Neural cell (in vitro differentiated cells): ENCODE measurements around the gene RNF187. TPM values are rescaled to one million over a fixed set of nuclear protein-coding genes. Genes with fewer than 3 reads are reported as not detected.

Experiments used
- H2AFZ ChIP-seq: fragments of 200-600, 300-800 bp; sonication (generic), shearing (Covaris generic); 2 replicates; pipeline ENCODE4 v1.6.0; 2014; ENCODE audit warnings: low read depth, mild to moderate bottlenecking, antibody characterized with exemption, low read length, moderate library complexity
- H3F3A ChIP-seq: fragments of 200-600 bp; shearing (Covaris generic); 2 replicates; pipeline ENCODE4 v1.6.1; 2016; ENCODE audit warnings: mild to moderate bottlenecking, moderate library complexity, mixed read lengths, antibody characterized with exemption, low read length; ENCODE audit not compliant: insufficient read depth, poor library complexity, severe bottlenecking
- H3K27ac ChIP-seq: fragments of 200-600, 300-800 bp; sonication (generic), shearing (Covaris generic); 2 replicates; pipeline ENCODE4 v1.5.1; 2014; ENCODE audit warnings: mild to moderate bottlenecking, low read length, moderate library complexity
- H3K27me3 ChIP-seq: fragments of 300-800, 200-600 bp; sonication (generic), shearing (Covaris generic); 2 replicates; pipeline ENCODE4 v1.6.0; 2014; ENCODE audit warnings: mild to moderate bottlenecking, low read depth, low read length, moderate library complexity; ENCODE audit not compliant: insufficient read depth
- H3K36me3 ChIP-seq: fragments of 300-800, 200-600 bp; sonication (generic), shearing (Covaris generic); 2 replicates; pipeline ENCODE4 v1.5.1; 2014; ENCODE audit warnings: mild to moderate bottlenecking, antibody characterized with exemption, low read length, moderate library complexity; ENCODE audit not compliant: insufficient read depth
- H3K4me2 ChIP-seq: fragments of 300-800, 200-600 bp; sonication (generic), shearing (Covaris generic); 2 replicates; pipeline ENCODE4 v1.6.0; 2014; ENCODE audit warnings: mild to moderate bottlenecking, low read length
- H3K4me3 ChIP-seq: fragments of 300-800, 200-600 bp; sonication (generic), shearing (Covaris generic); 2 replicates; pipeline ENCODE4 v1.5.1; 2014; ENCODE audit warnings: mild to moderate bottlenecking, low read length, moderate library complexity
- H3K79me2 ChIP-seq: fragments of 200-600 bp; shearing (Covaris generic); replicated peaks from 2 replicates; pipeline ENCODE4 v1.6.0; 2014; ENCODE audit warnings: mild to moderate bottlenecking, low read length, moderate library complexity; ENCODE audit not compliant: insufficient read depth
- H3K9ac ChIP-seq: fragments of 300-800, 200-600 bp; sonication (generic), shearing (Covaris generic); 2 replicates; pipeline ENCODE4 v1.6.1; 2016; ENCODE audit warnings: mild to moderate bottlenecking, low read length, mixed read lengths
- H3K9me2 ChIP-seq: fragments of 200-600 bp; shearing (Covaris generic); 2 replicates; pipeline ENCODE4 v1.6.1; 2016; ENCODE audit warnings: mild to moderate bottlenecking, low read length, mixed read lengths; ENCODE audit not compliant: insufficient read depth
- H3K9me3 ChIP-seq: fragments of 200-600, 300-800 bp; sonication (generic), shearing (Covaris generic); 2 replicates; pipeline ENCODE4 v1.6.1; 2016; ENCODE audit warnings: mild to moderate bottlenecking, mixed run types, low read length, moderate library complexity, mixed read lengths
- H4K20me1 ChIP-seq: fragments of 200-600 bp; shearing (Covaris generic); 2 replicates; pipeline ENCODE4 v1.6.1; 2016; ENCODE audit warnings: mild to moderate bottlenecking, mixed run types; ENCODE audit not compliant: insufficient read depth
- CTCF ChIP-seq: fragments of 450-650 bp; IDR thresholded peaks from 2 replicates; pipeline ENCODE4 v1.5.1; 2014; ENCODE audit warnings: antibody characterized with exemption, mild to moderate bottlenecking, moderate library complexity; ENCODE audit not compliant: poor library complexity, severe bottlenecking
- EP300 ChIP-seq: fragments of 450-650 bp; conservative IDR thresholded peaks from 2 replicates; pipeline ENCODE4 v1.6.1; 2014; ENCODE audit warnings: antibody characterized with exemption, mild to moderate bottlenecking, moderate library complexity; ENCODE audit not compliant: poor library complexity, severe bottlenecking
- EZH2 ChIP-seq: fragments of 200-600, 300-800 bp; shearing (Covaris generic), sonication (generic); IDR thresholded peaks from 2 replicates; pipeline ENCODE4 v1.6.1; 2014; ENCODE audit warnings: antibody characterized with exemption, low read length, borderline replicate concordance, mild to moderate bottlenecking; ENCODE audit not compliant: insufficient read depth, poor library complexity, severe bottlenecking
- MXI1 ChIP-seq: fragments of 450-650 bp; conservative IDR thresholded peaks from 2 replicates; pipeline ENCODE4 v1.6.1; 2014; ENCODE audit warnings: antibody characterized with exemption, mild to moderate bottlenecking; ENCODE audit not compliant: poor library complexity, severe bottlenecking
- POLR2AphosphoS5 ChIP-seq: IDR thresholded peaks from 2 replicates; pipeline ENCODE4 v1.6.1; 2012
- RAD21 ChIP-seq: fragments of 450-650 bp; conservative IDR thresholded peaks from 2 replicates; pipeline ENCODE4 v1.6.1; 2014; ENCODE audit warnings: antibody characterized with exemption, mild to moderate bottlenecking, moderate library complexity
- REST ChIP-seq: IDR thresholded peaks from 2 replicates; pipeline ENCODE4 v1.6.1; 2012; ENCODE audit warnings: borderline replicate concordance
- SMC3 ChIP-seq: fragments of 450-650 bp; conservative IDR thresholded peaks from 2 replicates; pipeline ENCODE4 v1.6.1; 2014; ENCODE audit warnings: antibody characterized with exemption, mild to moderate bottlenecking, moderate library complexity; ENCODE audit not compliant: poor library complexity
- TAF1 ChIP-seq: IDR thresholded peaks from 2 replicates; pipeline ENCODE4 v1.6.1; 2012; ENCODE audit warnings: low read depth
- polyA plus RNA-seq: library from polyadenylated mRNA; depleted of rRNA; stranded (reverse); fragments of >200 nt; gene quantifications from 2 replicates; pipeline ENCODE4 v1.2.3, GENCODE V29; 2014

The RNF187 gene
- polyA plus RNA-seq, 1 donor from 2014 or later: 73.6 TPM

GRCh38 chr1:228457396-228458176, 29.6 kb upstream of the RNF187 start:
- peak overlapping the region; percentile 85 for H3K9ac ChIP-seq
- peaks cover 48% of the 10 kb centered on the region for H3K79me2 ChIP-seq
- H2AFZ ChIP-seq: no peak overlapping the region
- no peaks in the 10 kb centered on the region for H4K20me1 ChIP-seq
- no peaks in the 10 kb centered on the region for H3K9me3 ChIP-seq
- H3K4me2 ChIP-seq: peak overlapping the region; percentile 97
- no peaks in the 10 kb centered on the region for H3K9me2 ChIP-seq
- H3K36me3 ChIP-seq: no peaks in the 10 kb centered on the region
- H3K4me3 ChIP-seq: peak overlapping the region; percentile 78
- H3F3A ChIP-seq: no peaks in the 10 kb centered on the region
- no peaks in the 10 kb centered on the region for H3K27me3 ChIP-seq
- TF ChIP-seq TAF1: peak; percentile 38
- peak; percentile 93 for TF ChIP-seq MXI1
- TF ChIP-seq POLR2AphosphoS5: peak; percentile 91
- TF ChIP-seq CTCF: peak; percentile 69
- peak; percentile 59 for TF ChIP-seq EP300
- TF ChIP-seq EZH2: no peak
- TF ChIP-seq REST: peak; percentile 64
- no peak for TF ChIP-seq SMC3
- H3K27ac ChIP-seq: peak overlapping the region; percentile 92

DNA sequence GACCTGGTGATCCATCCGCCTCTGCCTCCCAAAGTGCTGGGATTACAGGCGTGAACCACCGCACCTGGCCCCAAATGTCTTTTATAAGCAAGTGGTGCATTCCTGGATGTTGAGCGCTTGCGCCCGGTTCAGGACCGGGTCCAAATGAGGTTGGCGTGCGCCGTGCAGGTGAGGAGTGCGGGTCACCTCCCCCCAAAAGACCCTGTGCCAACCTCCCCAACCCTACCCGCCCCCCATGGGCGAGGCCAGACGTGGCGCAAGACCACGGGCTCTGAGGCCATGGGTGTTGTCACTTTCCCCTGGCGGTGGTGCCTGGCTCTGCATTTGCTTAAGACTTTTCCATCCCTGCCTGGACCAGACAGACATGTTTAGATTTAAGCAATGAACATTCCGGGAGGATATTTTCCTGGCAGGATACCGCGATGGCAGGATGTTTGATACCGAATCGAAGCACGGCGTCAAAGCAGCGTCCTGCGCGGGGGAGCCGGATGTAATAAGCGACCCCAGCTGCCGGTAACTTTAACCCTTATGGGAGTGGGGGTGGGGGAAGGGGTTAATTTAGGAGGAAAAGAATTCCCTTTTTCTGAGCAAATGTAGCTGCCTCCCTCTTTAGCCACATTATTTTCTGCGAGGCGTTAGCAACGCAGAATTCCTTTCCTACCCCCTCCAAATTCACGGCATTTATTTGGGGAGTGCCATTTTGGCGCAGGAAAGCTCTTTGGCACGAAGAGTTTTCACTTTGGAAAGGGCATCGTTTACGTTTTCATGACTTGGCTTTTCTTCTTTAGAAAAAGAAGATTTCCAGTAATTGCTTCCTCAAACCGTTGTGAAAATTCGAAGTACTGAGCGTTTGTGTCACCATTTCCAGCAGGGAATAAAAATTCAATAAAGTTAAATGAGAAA, 27.8 kb upstream of the RNF187 start:
- Histone ChIP-seq H3K9me2 (no peaks in the 10 kb centered on the region), H2AFZ (no peak overlapping the region), H3K9ac (peak overlapping the region; percentile 82), H4K20me1 (no peaks in the 10 kb centered on the region), H3F3A (no peaks in the 10 kb centered on the region), H3K79me2 (peaks cover 47% of the 10 kb centered on the region), H3K27me3 (no peaks in the 10 kb centered on the region), H3K4me2 (peak overlapping the region; percentile 83), H3K9me3 (no peaks in the 10 kb centered on the region), H3K27ac (peak overlapping the region; percentile 92), H3K36me3 (no peaks in the 10 kb centered on the region), H3K4me3 (peak overlapping the region; percentile 78)
- TF ChIP-seq RAD21 (peak; percentile 26), REST (peak; percentile 55), TAF1 (no peak), CTCF (peak; percentile 87), POLR2AphosphoS5 (no peak), MXI1 (peak; percentile 55), EZH2 (no peak), SMC3 (peak; percentile 43), EP300 (no peak)
